HepG2 (cell line): ENCODE results near the gene ANO10. TPM values are rescaled to one million over a fixed set of nuclear protein-coding genes. Genes with fewer than 3 reads are reported as not detected.

Experiments used
- ATAC-seq: fragments of 200-7000 bp; cut with Tn5 transposase; 3 replicates; pipeline ENCODE4 v1.9.1; 2020; ENCODE audit warnings: mild to moderate bottlenecking, moderate library complexity
- BruUV-seq: library from RNA; stranded (reverse); fragments of 400-500 nt; replicated peaks from 2 replicates; lab custom pipeline; 2021; lab: Mats Ljungman, UMichigan
- CTCF ChIA-PET: fragments of 300-600 bp; formaldehyde crosslinking; extraction: SDS; loops from one replicate; lab custom pipeline; 2021; ENCODE audit warnings: low total read pairs, inconsistent platforms, low intra/inter-chr PET ratio; lab: Yijun Ruan, JAX
- POLR2A ChIA-PET: fragments of 350-600 bp; sonication (Branson Sonifier 250); formaldehyde crosslinking; loops from one replicate; lab custom pipeline; 2020; ENCODE audit warnings: antibody characterized with exemption, inconsistent platforms; lab: Yijun Ruan, JAX
- DNase-seq: peaks from one replicate; pipeline ENCODE4 v3.0.0-alpha.2; 2015; ENCODE audit warnings: low spot score
- FAIRE-seq: peaks from 3 replicates; lab custom pipeline; 2011; peaks lifted over from hg19 to GRCh38; lab: Jason Lieb, UNC
- H2AFZ ChIP-seq: one replicate; pipeline ENCODE4 v1.6.1; 2011; ENCODE audit warnings: low read length, inconsistent platforms
- H3K27ac ChIP-seq: fragments of 300-600 bp; 3 replicates; pipeline ENCODE4 v1.8.0; 2011; ENCODE audit warnings: mixed run types, mild to moderate bottlenecking, mixed read lengths, low read length, inconsistent platforms; ENCODE audit not compliant: insufficient read depth; ENCODE audit errors: extremely low read length
- H3K27me3 ChIP-seq, 2 experiments: fragments of 200-600 bp in 1 of 2; 2 replicates in 1 of 2; 3 replicates in 1 of 2; pipeline versions ENCODE4 v1.6.0 to v1.8.0; 2011; ENCODE audit warnings: low read length in 2 of 2, mild to moderate bottlenecking in 2 of 2, moderate library complexity in 2 of 2, inconsistent platforms in 1 of 2; ENCODE audit not compliant: insufficient read depth in 2 of 2, control insufficient read depth in 1 of 2
- H3K36me3 ChIP-seq, 2 experiments: fragments of 200-600 bp in 1 of 2; replicated peaks in 1 of 2; 2 replicates in 1 of 2; 3 replicates in 1 of 2; pipeline versions ENCODE4 v1.5.1 to v1.8.0; 2011; ENCODE audit warnings: low read length in 2 of 2, inconsistent platforms in 1 of 2; ENCODE audit not compliant: insufficient read depth in 2 of 2, control insufficient read depth in 1 of 2
- H3K4me1 ChIP-seq: 2 replicates; pipeline ENCODE4 v1.5.1; 2012; ENCODE audit warnings: low read length, inconsistent platforms; ENCODE audit not compliant: insufficient read depth
- H3K4me2 ChIP-seq: 2 replicates; pipeline ENCODE4 v1.6.0; 2011; ENCODE audit warnings: low read depth, low read length, inconsistent platforms
- H3K4me3 ChIP-seq, 3 experiments: fragments of 200-600 bp in 1 of 3; sonication (generic), shearing (Covaris generic) in 1 of 3; replicated peaks in 1 of 3; 2 replicates each; pipeline ENCODE4 v1.5.1; 2011 to 2016; ENCODE audit warnings: low read length in 3 of 3, inconsistent platforms in 2 of 3, low read depth in 2 of 3, mild to moderate bottlenecking in 2 of 3, control low read depth in 1 of 3, mixed read lengths in 1 of 3; ENCODE audit not compliant: insufficient read depth in 1 of 3
- H3K79me2 ChIP-seq: one replicate; pipeline ENCODE4 v1.6.1; 2011; ENCODE audit warnings: low read length, inconsistent platforms; ENCODE audit not compliant: insufficient read depth
- H3K9ac ChIP-seq: 2 replicates; pipeline ENCODE4 v1.6.0; 2011; ENCODE audit warnings: mild to moderate bottlenecking, low read depth, low read length, inconsistent platforms; ENCODE audit not compliant: insufficient read depth
- H3K9me3 ChIP-seq: 2 replicates; pipeline ENCODE4 v1.5.1; 2012; ENCODE audit warnings: mild to moderate bottlenecking, low read length
- H4K20me1 ChIP-seq: 2 replicates; pipeline ENCODE4 v1.6.0; 2011; ENCODE audit warnings: inconsistent platforms, mild to moderate bottlenecking, low read length, moderate library complexity; ENCODE audit not compliant: insufficient read depth
- ATF4 ChIP-seq, 2 experiments: fragments of 450-650 bp in 1 of 2; sonication (generic) in 1 of 2; formaldehyde crosslinking; IDR thresholded peaks; 2 replicates each; pipeline versions ENCODE4 v1.5.0 to v1.8.0; 2020 to 2022; ENCODE audit warnings: mild to moderate bottlenecking in 1 of 2, missing genetic modification reagents in 1 of 2
- ATF7 ChIP-seq, 2 experiments: fragments of 450-650 bp in 1 of 2; sonication (generic) in 1 of 2; formaldehyde crosslinking in 1 of 2; IDR thresholded peaks; 2 replicates each; pipeline versions ENCODE4 v1.4.0 to v1.6.1; 2016 to 2020; ENCODE audit warnings: antibody characterized with exemption in 1 of 2, mild to moderate bottlenecking in 1 of 2, missing genetic modification reagents in 1 of 2
- CEBPB ChIP-seq: IDR thresholded peaks from 2 replicates; pipeline ENCODE4 v1.6.1; 2011; ENCODE audit warnings: low read depth, low read length, improper control_type of control experiment, borderline replicate concordance
- CEBPG ChIP-seq: IDR thresholded peaks from 2 replicates; pipeline ENCODE4 v1.6.1; 2016
- DBP ChIP-seq: sonication (generic); formaldehyde crosslinking; IDR thresholded peaks from 2 replicates; pipeline ENCODE4 v1.4.0; 2020; ENCODE audit warnings: missing genetic modification reagents; ENCODE audit errors: not compliant biosample characterization
- ELF4 ChIP-seq: sonication (generic); formaldehyde crosslinking; IDR thresholded peaks from 2 replicates; pipeline ENCODE4 v1.5.0; 2020; ENCODE audit warnings: missing genetic modification reagents, mild to moderate bottlenecking, moderate library complexity, borderline replicate concordance
- FOSL1 ChIP-seq: sonication (generic); formaldehyde crosslinking; IDR thresholded peaks from 2 replicates; pipeline ENCODE4 v1.9.0; 2021; ENCODE audit warnings: missing genetic modification reagents, borderline replicate concordance
- HNRNPL ChIP-seq: fragments of 200-400 bp; formaldehyde crosslinking; IDR thresholded peaks from 2 replicates; pipeline ENCODE4 v1.6.1; 2017; ENCODE audit warnings: mild to moderate bottlenecking, low read depth, low read length
- POLR2G ChIP-seq: fragments of 200-400 bp; formaldehyde crosslinking; IDR thresholded peaks from 2 replicates; pipeline ENCODE4 v1.6.1; 2018; ENCODE audit warnings: mild to moderate bottlenecking, low read depth, low read length, moderate library complexity
- PREB ChIP-seq: sonication (generic); formaldehyde crosslinking; IDR thresholded peaks from 2 replicates; pipeline ENCODE4 v1.4.0; 2020; ENCODE audit warnings: missing genetic modification reagents
- RAD51 ChIP-seq: fragments of 450-650 bp; IDR thresholded peaks from 2 replicates; pipeline ENCODE4 v1.6.1; 2016; ENCODE audit warnings: borderline replicate concordance
- SMC3 ChIP-seq: IDR thresholded peaks from 2 replicates; pipeline ENCODE4 v1.6.1; 2011; ENCODE audit warnings: low read length, improper control_type of control experiment
- SOX6 ChIP-seq, 2 experiments: fragments of 450-650 bp in 1 of 2; sonication (generic) in 1 of 2; formaldehyde crosslinking in 1 of 2; IDR thresholded peaks; 2 replicates each; pipeline versions ENCODE4 v1.4.0 to v1.6.1; 2017 to 2020; ENCODE audit warnings: antibody characterized with exemption in 1 of 2, mild to moderate bottlenecking in 1 of 2, missing genetic modification reagents in 1 of 2
- THRA ChIP-seq: sonication (generic); formaldehyde crosslinking; IDR thresholded peaks from 2 replicates; pipeline ENCODE4 v1.4.0; 2020; ENCODE audit warnings: missing genetic modification reagents, borderline replicate concordance
- ZBTB46 ChIP-seq: sonication (generic); formaldehyde crosslinking; IDR thresholded peaks from 2 replicates; pipeline ENCODE4 v1.4.0; 2020; ENCODE audit warnings: mild to moderate bottlenecking, missing genetic modification reagents, borderline replicate concordance
- ZNF10 ChIP-seq: sonication (generic); formaldehyde crosslinking; IDR thresholded peaks from 2 replicates; pipeline ENCODE4 v1.4.0; 2020; ENCODE audit warnings: mild to moderate bottlenecking, low read depth, missing genetic modification reagents, borderline replicate concordance
- ZNF451 ChIP-seq: sonication (generic); formaldehyde crosslinking; IDR thresholded peaks from 2 replicates; pipeline ENCODE4 v1.5.0; 2020; ENCODE audit warnings: mild to moderate bottlenecking, missing genetic modification reagents
- WGBS: methylation state at CpG from one replicate; pipeline ENCODE4 v1.1.6; 2017; ENCODE audit warnings: low lambda C conversion rate; 5-methylcytosine and 5-hydroxymethylcytosine counted together
- in situ Hi-C: cut with HindIII; loops from 2 replicates; pipeline ENCODE4 v1.10.0; 2017; ENCODE audit warnings: low pct_unique_long_range_greater_than_20kb; ENCODE audit not compliant: extremely low pct_ligation_motif_present
- intact Hi-C: fragments of 100-400 bp; cut with micrococcal nuclease; formaldehyde crosslinking; loops from one replicate; pipeline ENCODE4 v1.10.0; 2022; ENCODE audit not compliant: unreplicated experiment
- polyA plus RNA-seq, 8 experiments: library from polyadenylated mRNA; depleted of rRNA in 3 of 8; stranded (reverse) in 7 of 8; unstranded in 1 of 8; fragments of >200 nt; fragmentation: Illumina TruSeq in 4 of 8; extraction: Trizol in 4 of 8; gene quantifications; 2 replicates each; pipeline versions ENCODE4 v1.2.1 to v1.2.3, GENCODE V29; 2011 to 2016; ENCODE audit warnings: low read depth in 4 of 8, missing spikeins in 1 of 8, mixed read lengths in 1 of 8; ENCODE audit not compliant: insufficient read depth in 1 of 8
- total RNA-seq, 5 experiments: library from RNA; depleted of rRNA; stranded (reverse); fragments of >200 nt; fragmentation: Illumina TruSeq; extraction: Trizol; gene quantifications; 2 replicates each; pipeline ENCODE4 v1.2.3, GENCODE V29; 2016; ENCODE audit warnings: low read depth in 1 of 5

The ANO10 gene
- total and polyA plus RNA-seq, 2 of the 13 experiments (the other 11 are each of a cell fraction or from before 2014, with no cell fraction given): 10.4 to 13.1 TPM

GRCh38 chr3:43353923-43354670 is 267.7 kb downstream of the ANO10 start:
- 0 out of 2 replicates have a peak, but pooled peaks cover 9% of the 10 kb centered on the region for H3K4me1 ChIP-seq
- no peak overlapping the region for H3K27ac ChIP-seq
- no peaks in the 10 kb centered on the region for H3K79me2 ChIP-seq
- in situ Hi-C loops (no loop called here), intact Hi-C loops (no loop called here)
- peak; percentile 59 for ATAC-seq
- BruUV-seq: no TSS peak
- no peaks in the 10 kb centered on the region for H3K27me3 ChIP-seq
- CTCF ChIA-PET: no interaction called here
- POLR2A ChIA-PET: no interaction called here
- no peak overlapping the region for H3K4me2 ChIP-seq
- 0 out of 2 replicates have a peak, but pooled peaks have one; percentile 26 for TF ChIP-seq POLR2G
- TF ChIP-seq ATF7 (IDR thresholded peaks at IDR 0.05): no peak
- TF ChIP-seq ATF7 (CRISPR knock-in tag; IDR thresholded peaks at IDR 0.05): no peak
- TF ChIP-seq ELF4 (CRISPR knock-in tag): no peak
- peak; percentile 94 for TF ChIP-seq CEBPB
- no peak for TF ChIP-seq PREB (CRISPR knock-in tag)
- TF ChIP-seq THRA: peak; percentile 59; the same call in 1 of the 2 replicates
- no peak for TF ChIP-seq ZNF10
- TF ChIP-seq HNRNPL: no peak
- TF ChIP-seq SMC3: peak; percentile 18; the same call in 1 of the 2 replicates
- TF ChIP-seq SOX6 (IDR thresholded peaks at IDR 0.05): no peak
- peak; percentile 30; the same call in 1 of the 2 replicates for TF ChIP-seq SOX6 (CRISPR knock-in tag; IDR thresholded peaks at IDR 0.05)
- TF ChIP-seq CEBPG (CRISPR knock-in tag): peak; percentile 88
- no peak for TF ChIP-seq DBP (CRISPR knock-in tag)
- TF ChIP-seq ATF4 (CRISPR knock-in tag; IDR thresholded peaks at IDR 0.05): peak in 1 of 2 experiments; percentile 58; a peak in 1 of 4 replicates
- TF ChIP-seq ZBTB46 (CRISPR knock-in tag): no peak
- TF ChIP-seq FOSL1 (CRISPR knock-in tag): no peak
- TF ChIP-seq RAD51: no peak
- no peak for TF ChIP-seq ZNF451 (CRISPR knock-in tag)
- TF ChIP-seq, all 625 proteins: peak for 7
- WGBS: 47% methylated on average over 4 of the region's 4 CpGs
- no peak for DNase-seq
- H3K4me3 ChIP-seq: no peak overlapping the region
- no peak overlapping the region for H3K9ac ChIP-seq
- H3K36me3 ChIP-seq: peaks cover 2 to 9% of the 10 kb centered on the region in 2 experiments; a peak in 4 of 5 replicates
- peaks cover 6% of the 10 kb centered on the region; the same call in 1 of the 2 replicates for H3K9me3 ChIP-seq
- FAIRE-seq: no peak
- H2AFZ ChIP-seq: no peak overlapping the region
- H4K20me1 ChIP-seq: 0 out of 2 replicates have a peak, but pooled peaks cover 3% of the 10 kb centered on the region
